Endothelial cell of umbilical vein (primary cell): ENCODE measurements around the gene IGF2R. TPM values are rescaled to one million over a fixed set of nuclear protein-coding genes. Genes with fewer than 3 reads are reported as not detected.

Experiments
- BruUV-seq: library from RNA; stranded (reverse); fragments of 400-500 nt; replicated peaks from 2 replicates; lab custom pipeline; 2021; lab: Mats Ljungman, UMichigan
- CTCF ChIA-PET: fragments of 300-600, 350-600 bp; sonication (Branson Sonifier 250); formaldehyde crosslinking; loops from one replicate; lab custom pipeline; 2021; ENCODE audit warnings: antibody characterized with exemption, inconsistent platforms; lab: Charles Lee
- POLR2A ChIA-PET: fragments of 300-600, 350-600 bp; sonication (Branson Sonifier 250); formaldehyde crosslinking; loops from one replicate; lab custom pipeline; 2021; ENCODE audit warnings: antibody characterized with exemption, inconsistent platforms; lab: Charles Lee
- DNase-seq: peaks from one replicate; pipeline ENCODE4 v3.0.0-alpha.2; 2011; ENCODE audit warnings: low read depth, low spot score
- FAIRE-seq: peaks from 2 replicates; lab custom pipeline; 2011; peaks lifted over from hg19 to GRCh38; lab: Jason Lieb, UNC
- H2AFZ ChIP-seq: 2 replicates; pipeline ENCODE4 v1.6.0; 2012; ENCODE audit warnings: low read depth, low read length, control low read depth, inconsistent platforms
- H3K27ac ChIP-seq: 2 replicates; pipeline ENCODE4 v1.5.1; 2011; ENCODE audit warnings: low read depth, mild to moderate bottlenecking, control low read depth, low read length, moderate library complexity; ENCODE audit not compliant: insufficient read depth
- H3K27me3 ChIP-seq, 2 experiments: 2 replicates each; pipeline versions ENCODE4 v1.6.0 to v1.6.1; 2011; ENCODE audit warnings: low read length in 2 of 2, mixed read lengths in 1 of 2; ENCODE audit not compliant: control insufficient read depth in 2 of 2, insufficient read depth in 2 of 2
- H3K36me3 ChIP-seq, 2 experiments: 2 replicates in 1 of 2; 3 replicates in 1 of 2; pipeline ENCODE4 v1.5.1; 2011; ENCODE audit warnings: low read length in 2 of 2, mild to moderate bottlenecking in 1 of 2, moderate library complexity in 1 of 2; ENCODE audit not compliant: control insufficient read depth in 2 of 2, insufficient read depth in 2 of 2; ENCODE audit errors: extremely low read depth in 1 of 2
- H3K4me1 ChIP-seq: 3 replicates; pipeline ENCODE4 v1.5.1; 2011; ENCODE audit warnings: mild to moderate bottlenecking, low read length; ENCODE audit not compliant: control insufficient read depth, insufficient read depth; ENCODE audit errors: extremely low read depth
- H3K4me2 ChIP-seq: 2 replicates; pipeline ENCODE4 v1.6.1; 2011; ENCODE audit warnings: low read length, control low read depth, mixed read lengths; ENCODE audit not compliant: insufficient read depth
- H3K4me3 ChIP-seq, 3 experiments: fragments of 200-600 bp in 1 of 3; sonication (generic), shearing (Covaris generic) in 1 of 3; replicated peaks in 1 of 3; 2 replicates each; pipeline ENCODE4 v1.5.1; 2011 to 2016; ENCODE audit warnings: control low read depth in 3 of 3, low read length in 3 of 3, mild to moderate bottlenecking in 2 of 3, inconsistent platforms in 1 of 3, low read depth in 1 of 3, moderate library complexity in 1 of 3; ENCODE audit not compliant: insufficient read depth in 1 of 3
- H3K79me2 ChIP-seq: 2 replicates; pipeline ENCODE4 v1.6.0; 2012; ENCODE audit warnings: low read length, inconsistent platforms; ENCODE audit not compliant: control insufficient read depth, insufficient read depth
- H3K9ac ChIP-seq: replicated peaks from 2 replicates; pipeline ENCODE3; 2011; ENCODE audit warnings: low read length, control low read depth; ENCODE audit not compliant: insufficient read depth; ENCODE audit errors: extremely low read depth
- H3K9me1 ChIP-seq: replicated peaks from 3 replicates; pipeline ENCODE4 v1.6.0; 2011; ENCODE audit warnings: mild to moderate bottlenecking, low read length; ENCODE audit not compliant: control insufficient read depth, insufficient read depth; ENCODE audit errors: extremely low read depth
- H3K9me3 ChIP-seq: replicated peaks from 2 replicates; pipeline ENCODE4 v1.5.1; 2012; ENCODE audit warnings: low read length, inconsistent platforms; ENCODE audit not compliant: control insufficient read depth, insufficient read depth
- H4K20me1 ChIP-seq: replicated peaks from 2 replicates; pipeline ENCODE3; 2011; ENCODE audit warnings: mild to moderate bottlenecking, low read length; ENCODE audit not compliant: control insufficient read depth, insufficient read depth; ENCODE audit errors: extremely low read depth
- CTCF ChIP-seq, 2 donors: IDR thresholded peaks; 1 replicate in 1 of 2; 2 replicates in 1 of 2; pipeline ENCODE4 v1.5.1; 2011; ENCODE audit warnings: low read length in 2 of 2, mild to moderate bottlenecking in 2 of 2, moderate library complexity in 2 of 2, control low read depth in 1 of 2, inconsistent platforms in 1 of 2, low read depth in 1 of 2; ENCODE audit not compliant: insufficient read depth in 1 of 2; ENCODE audit errors: extremely low read depth in 1 of 2
- EZH2 ChIP-seq: IDR thresholded peaks from 2 replicates; pipeline ENCODE4 v1.6.1; 2012; ENCODE audit warnings: borderline replicate concordance, low read depth, mild to moderate bottlenecking, moderate library complexity, low read length, inconsistent platforms; ENCODE audit not compliant: severe bottlenecking
- FOS ChIP-seq: IDR thresholded peaks from 2 replicates; pipeline ENCODE4 v1.6.1; 2011; ENCODE audit warnings: mild to moderate bottlenecking, low read length, moderate library complexity, borderline replicate concordance; ENCODE audit not compliant: insufficient read depth
- GATA2 ChIP-seq: IDR thresholded peaks from 2 replicates; pipeline ENCODE4 v1.7.0; 2011; ENCODE audit warnings: low read depth, mild to moderate bottlenecking, moderate library complexity, mixed read lengths, low read length; ENCODE audit not compliant: insufficient read length, insufficient read depth
- MAX ChIP-seq: IDR thresholded peaks from 2 replicates; pipeline ENCODE4 v1.6.1; 2011; ENCODE audit not compliant: insufficient read depth, insufficient read length
- POLR2A ChIP-seq: IDR thresholded peaks from 2 replicates; pipeline ENCODE4 v1.6.1; 2012; ENCODE audit warnings: low read depth, mild to moderate bottlenecking, control low read depth, low read length
- dilution Hi-C: fragments of 300-500 bp; cut with MboI; formaldehyde crosslinking; loops from one replicate; pipeline ENCODE4 v1.15.0; 2019; ENCODE audit warnings: low sequenced_read_pairs; ENCODE audit not compliant: extremely low pct_ligation_motif_present
- intact Hi-C: fragments of 100-400 bp; cut with micrococcal nuclease; formaldehyde crosslinking; loops from one replicate; pipeline ENCODE4 v1.10.0; 2022
- polyA plus RNA-seq, 4 experiments: library from polyadenylated mRNA; depleted of rRNA in 3 of 4; stranded (reverse) in 3 of 4; unstranded in 1 of 4; fragments of >200 nt; gene quantifications; 2 replicates each; pipeline versions ENCODE4 v1.2.1 to v1.2.3, GENCODE V29; 2011 to 2012; ENCODE audit warnings: missing spikeins in 1 of 4
- total RNA-seq: library from RNA; stranded (reverse); gene quantifications from 2 replicates; pipeline ENCODE4 v1.2.3, GENCODE V29; 2021

Gene IGF2R
- total and polyA plus RNA-seq, 2 donors (not counting 3 experiments of a cell fraction or from before 2014, with no cell fraction given) = 16.3 to 60.2 TPM

GRCh38 chr6:160121981-160122380 lies 153.1 kb downstream of the IGF2R start:
- H3K79me2 ChIP-seq = no peaks in the 10 kb centered on the region
- H3K9me1 ChIP-seq = no peaks in the 10 kb centered on the region
- BruUV-seq = no TSS peak
- no peak for FAIRE-seq
- dilution Hi-C loops (no loop called here), intact Hi-C loops (no loop called here)
- no peak for TF ChIP-seq EZH2
- TF ChIP-seq POLR2A = no peak
- TF ChIP-seq MAX = no peak
- TF ChIP-seq FOS = no peak
- no peak for TF ChIP-seq GATA2
- no peak for TF ChIP-seq CTCF (IDR thresholded peaks at IDR 0.05; ENCODE audit: extremely low read depth in 1 of 2, insufficient read depth in 1 of 2, low read depth in 1 of 2, low read length in 2 of 2)
- H2AFZ ChIP-seq = no peak overlapping the region
- CTCF ChIA-PET = no interaction called here
- no peak overlapping the region for H3K27ac ChIP-seq
- DNase-seq = no peak
- H3K4me3 ChIP-seq = no peak overlapping the region
- no peaks in the 10 kb centered on the region for H3K9me3 ChIP-seq
- H3K27me3 ChIP-seq = no peaks in the 10 kb centered on the region
- POLR2A ChIA-PET = no interaction called here
- H3K36me3 ChIP-seq = no peaks in the 10 kb centered on the region
- no peak overlapping the region for H3K9ac ChIP-seq
- H3K4me1 ChIP-seq = no peaks in the 10 kb centered on the region
- no peaks in the 10 kb centered on the region for H4K20me1 ChIP-seq
- no peak overlapping the region for H3K4me2 ChIP-seq
